ENCODE measurements around the gene SF1.

The SF1 gene

DNA sequence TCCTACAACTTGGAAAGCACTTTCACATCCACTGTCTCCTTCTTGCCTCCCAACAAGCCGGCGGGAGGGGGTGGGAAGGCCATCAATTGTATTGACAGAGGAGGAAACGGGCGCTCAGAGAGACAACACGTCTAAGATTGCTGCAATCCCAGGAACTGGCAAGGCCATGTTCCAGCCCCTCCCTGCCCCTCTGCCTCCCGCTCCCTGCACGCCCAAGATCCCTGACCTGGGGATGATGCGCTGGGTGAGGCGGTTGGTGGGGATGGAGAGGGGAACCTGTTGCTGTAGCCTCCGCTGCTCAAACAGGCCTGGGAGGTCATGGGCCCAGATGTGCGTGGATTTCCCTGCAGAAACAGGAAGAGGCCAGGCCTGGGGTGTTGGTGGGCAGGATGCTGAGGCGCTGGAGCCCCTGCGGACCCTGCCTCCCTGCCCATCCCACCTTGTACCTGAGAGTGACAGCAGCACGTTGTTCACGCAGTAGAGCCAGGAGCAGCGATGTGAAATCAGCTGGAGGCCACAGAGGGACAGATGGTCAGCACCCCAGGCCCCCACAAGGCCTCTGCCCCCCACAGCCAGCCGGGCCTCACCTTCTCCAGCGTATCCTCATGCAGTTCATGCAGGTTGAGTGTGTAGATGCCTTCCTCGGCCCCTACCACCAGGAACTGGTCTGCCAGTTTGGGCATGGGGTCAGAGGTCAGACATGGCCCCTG, 17.9 kb upstream of the SF1 start:
- Histone ChIP-seq H3K9me3 (no peaks in the 10 kb centered on the region), H3K4me3 (no peak overlapping the region), H3K27me3 (ENCODE audit: low read depth) (no peaks in the 10 kb centered on the region), H3K36me3 (replicated peaks) (no peaks in the 10 kb centered on the region; the same call in 1 of the 2 replicates), H3K4me1 (no peaks in the 10 kb centered on the region)
- DNase-seq (ENCODE audit: low spot score in 2 of 2) = no peak
- in situ Hi-C loops (cut with MboI; ENCODE audit: low sequenced_read_pairs) = no loop called here

GRCh38 chr11:64794526-64794925, 16.2 kb upstream of the SF1 start:
- H3K9me3 ChIP-seq = no peaks in the 10 kb centered on the region
- no peaks in the 10 kb centered on the region for H3K27me3 ChIP-seq (ENCODE audit: low read depth)
- in situ Hi-C loops (cut with MboI; ENCODE audit: low sequenced_read_pairs) = no loop called here
- no peak overlapping the region for H3K4me3 ChIP-seq
- H3K36me3 ChIP-seq (replicated peaks) = no peaks in the 10 kb centered on the region; the same call in 1 of the 2 replicates
- DNase-seq (ENCODE audit: low spot score in 2 of 2) = no peak
- no peaks in the 10 kb centered on the region for H3K4me1 ChIP-seq

GRCh38 chr11:64793271-64794160, 15.2 kb upstream of the SF1 start:
- Histone ChIP-seq H3K4me3 (no peak overlapping the region), H3K36me3 (replicated peaks) (no peaks in the 10 kb centered on the region; the same call in 1 of the 2 replicates), H3K9me3 (no peaks in the 10 kb centered on the region), H3K27me3 (ENCODE audit: low read depth) (no peaks in the 10 kb centered on the region), H3K4me1 (no peaks in the 10 kb centered on the region)
- DNase-seq (ENCODE audit: low spot score in 2 of 2) = no peak
- in situ Hi-C loops (cut with MboI; ENCODE audit: low sequenced_read_pairs) = no loop called here

- Histone ChIP-seq H3K4me1 (no peaks in the 10 kb centered on the region), H3K36me3 (replicated peaks) (no peaks in the 10 kb centered on the region; the same call in 1 of the 2 replicates)
- in situ Hi-C loops (cut with MboI; ENCODE audit: low sequenced_read_pairs) = no loop called here
These were observed 14.1 kb upstream of the SF1 start for GRCh38 chr11:64792482-64792881.

DNA sequence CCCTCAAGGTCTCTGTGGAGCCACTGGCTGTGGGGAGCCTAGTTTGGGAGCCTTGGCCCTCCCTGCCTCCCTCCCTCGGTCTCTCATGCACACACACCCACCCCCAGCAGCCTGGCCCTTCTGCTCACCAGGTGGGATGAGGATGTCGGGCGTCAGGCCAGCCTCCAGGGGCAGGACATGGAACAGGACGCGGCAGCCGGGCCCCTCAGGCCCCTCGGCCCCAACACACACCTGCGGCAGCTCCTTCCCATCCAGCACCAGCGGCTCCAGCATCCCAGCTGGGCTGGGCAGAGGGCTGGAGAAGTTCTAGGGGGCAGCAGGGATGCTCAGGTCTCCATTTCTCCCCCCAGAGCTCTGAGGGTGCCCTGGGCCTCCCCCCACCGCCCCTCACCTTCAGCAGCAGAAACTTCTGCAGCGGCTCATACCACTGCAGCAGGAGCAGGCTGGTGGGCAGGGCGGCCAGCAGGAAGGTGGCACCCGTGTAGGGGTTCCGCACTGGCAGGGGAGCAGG, 13.5 kb upstream of the SF1 start:
- in situ Hi-C loops (cut with MboI; ENCODE audit: low sequenced_read_pairs) = no loop called here
- DNase-seq (ENCODE audit: low spot score in 2 of 2) = no peak

More at GRCh38 chr11:64792482-64792881, 14.1 kb upstream of the SF1 start:
- Histone ChIP-seq H3K9me3 (no peaks in the 10 kb centered on the region), H3K4me3 (no peak overlapping the region), H3K27me3 (ENCODE audit: low read depth) (no peaks in the 10 kb centered on the region)
- no peak for DNase-seq (ENCODE audit: low spot score in 2 of 2)

DNA sequence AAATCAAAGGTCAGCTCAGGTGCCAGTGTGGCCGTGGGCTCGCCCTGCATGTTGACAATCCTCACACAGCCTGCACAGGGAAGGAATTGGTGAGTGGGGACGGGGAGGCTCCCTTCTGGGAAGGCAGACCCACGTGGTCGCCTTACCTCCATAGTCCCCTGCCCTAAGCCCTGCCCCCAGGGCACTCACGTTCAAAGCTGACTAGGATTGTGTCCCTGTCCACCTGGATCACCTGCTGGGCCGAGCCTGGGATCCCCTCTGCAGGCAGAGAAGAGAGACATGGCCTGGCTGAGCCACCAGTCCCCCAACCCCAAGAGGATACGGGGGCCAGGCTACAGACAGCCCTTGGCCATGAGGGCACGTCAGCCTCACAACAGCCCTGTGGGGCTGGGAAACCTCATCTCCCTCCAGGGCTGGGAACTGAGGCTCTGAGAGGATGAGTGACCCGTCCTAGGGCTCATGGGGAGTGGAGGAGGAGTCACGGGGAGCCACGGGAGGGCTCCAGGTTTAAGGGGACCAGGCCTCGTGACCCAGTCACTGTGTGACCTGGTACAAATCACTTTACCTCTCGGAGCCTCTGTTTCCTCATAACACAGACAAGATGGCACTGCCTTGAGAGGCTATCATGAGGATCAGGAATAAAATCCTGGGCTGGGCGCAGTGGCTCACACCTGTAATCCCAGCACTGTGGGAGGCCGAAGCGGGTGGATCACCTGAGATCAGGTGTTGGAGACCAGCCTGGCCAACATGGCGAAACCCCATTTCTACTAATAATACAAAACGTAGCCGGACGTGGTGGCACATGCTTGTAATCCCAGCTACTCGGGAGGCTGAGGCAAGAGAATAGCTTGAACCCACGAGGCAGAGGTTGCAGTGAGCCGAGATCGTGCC, 12.1 kb upstream of the SF1 start:
- Histone ChIP-seq H3K36me3 (replicated peaks) (no peaks in the 10 kb centered on the region; the same call in 1 of the 2 replicates), H3K9me3 (no peaks in the 10 kb centered on the region), H3K4me1 (no peaks in the 10 kb centered on the region), H3K4me3 (no peak overlapping the region), H3K27me3 (ENCODE audit: low read depth) (no peaks in the 10 kb centered on the region)
- in situ Hi-C loops (cut with MboI; ENCODE audit: low sequenced_read_pairs) = no loop called here
- DNase-seq (ENCODE audit: low spot score in 2 of 2) = no peak

More for the DNA sequence above, 13.5 kb upstream of the SF1 start:
- Histone ChIP-seq H3K9me3 (no peaks in the 10 kb centered on the region), H3K4me1 (no peaks in the 10 kb centered on the region), H3K27me3 (ENCODE audit: low read depth) (no peaks in the 10 kb centered on the region), H3K4me3 (no peak overlapping the region), H3K36me3 (replicated peaks) (no peaks in the 10 kb centered on the region; the same call in 1 of the 2 replicates)

- in situ Hi-C loops (cut with MboI; ENCODE audit: low sequenced_read_pairs) = no loop called here
- Histone ChIP-seq H3K9me3 (no peaks in the 10 kb centered on the region), H3K4me3 (no peak overlapping the region)
These were observed 11.2 kb upstream of the SF1 start for GRCh38 chr11:64789331-64790204.

DNA sequence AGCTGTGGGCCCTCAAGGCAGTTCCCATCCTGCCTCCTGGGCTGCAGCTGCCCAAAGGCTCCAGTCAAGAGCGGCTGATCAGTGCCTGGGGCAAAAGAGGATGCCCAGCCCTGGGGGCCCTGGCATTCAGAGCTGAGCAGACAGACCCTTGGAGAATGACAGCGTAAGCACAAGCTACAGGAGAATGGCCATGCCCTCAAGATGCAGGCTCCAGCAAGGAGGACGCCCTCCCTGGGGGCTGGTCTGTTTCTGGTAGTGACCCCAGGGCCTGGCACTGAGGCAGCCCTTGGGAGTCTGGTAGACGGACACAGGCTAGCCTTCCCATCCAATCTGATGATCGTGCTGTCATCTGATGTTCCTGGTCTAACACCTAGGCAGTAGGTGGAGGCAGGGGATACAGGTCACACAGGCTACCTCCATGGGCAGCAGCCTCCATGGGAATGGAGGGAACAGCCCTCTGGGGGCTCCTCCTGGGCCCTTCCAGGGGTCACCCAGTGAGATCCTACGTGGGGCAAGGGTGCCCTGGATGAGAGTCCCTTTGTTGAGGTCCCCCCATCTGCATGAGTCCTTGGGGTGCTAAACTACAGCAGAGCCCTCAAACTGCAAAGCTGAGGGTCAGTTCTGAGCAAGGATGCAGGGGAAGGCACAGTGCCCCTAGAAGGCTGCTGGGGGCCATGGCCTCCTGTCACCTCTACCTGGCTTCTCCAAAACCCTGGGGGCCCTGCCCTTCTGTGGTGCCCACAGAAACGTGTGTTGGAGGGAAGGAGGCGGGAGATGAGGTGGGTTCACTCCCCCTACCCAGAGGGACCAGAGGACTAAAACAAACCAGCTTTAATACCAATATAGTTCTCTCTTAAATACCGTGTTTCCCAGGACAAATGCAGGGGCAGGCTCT, 10.2 kb upstream of the SF1 start:
- Histone ChIP-seq H3K4me1 (no peaks in the 10 kb centered on the region), H3K36me3 (replicated peaks) (no peaks in the 10 kb centered on the region), H3K4me3 (no peak overlapping the region), H3K27me3 (ENCODE audit: low read depth) (no peaks in the 10 kb centered on the region), H3K9me3 (no peaks in the 10 kb centered on the region)
- DNase-seq (ENCODE audit: low spot score in 2 of 2) = no peak
- in situ Hi-C loops (cut with MboI; ENCODE audit: low sequenced_read_pairs) = no loop called here

More at GRCh38 chr11:64789331-64790204, 11.2 kb upstream of the SF1 start:
- Histone ChIP-seq H3K36me3 (replicated peaks) (no peaks in the 10 kb centered on the region), H3K4me1 (no peaks in the 10 kb centered on the region), H3K27me3 (ENCODE audit: low read depth) (no peaks in the 10 kb centered on the region)
- no peak for DNase-seq (ENCODE audit: low spot score in 2 of 2)

DNA sequence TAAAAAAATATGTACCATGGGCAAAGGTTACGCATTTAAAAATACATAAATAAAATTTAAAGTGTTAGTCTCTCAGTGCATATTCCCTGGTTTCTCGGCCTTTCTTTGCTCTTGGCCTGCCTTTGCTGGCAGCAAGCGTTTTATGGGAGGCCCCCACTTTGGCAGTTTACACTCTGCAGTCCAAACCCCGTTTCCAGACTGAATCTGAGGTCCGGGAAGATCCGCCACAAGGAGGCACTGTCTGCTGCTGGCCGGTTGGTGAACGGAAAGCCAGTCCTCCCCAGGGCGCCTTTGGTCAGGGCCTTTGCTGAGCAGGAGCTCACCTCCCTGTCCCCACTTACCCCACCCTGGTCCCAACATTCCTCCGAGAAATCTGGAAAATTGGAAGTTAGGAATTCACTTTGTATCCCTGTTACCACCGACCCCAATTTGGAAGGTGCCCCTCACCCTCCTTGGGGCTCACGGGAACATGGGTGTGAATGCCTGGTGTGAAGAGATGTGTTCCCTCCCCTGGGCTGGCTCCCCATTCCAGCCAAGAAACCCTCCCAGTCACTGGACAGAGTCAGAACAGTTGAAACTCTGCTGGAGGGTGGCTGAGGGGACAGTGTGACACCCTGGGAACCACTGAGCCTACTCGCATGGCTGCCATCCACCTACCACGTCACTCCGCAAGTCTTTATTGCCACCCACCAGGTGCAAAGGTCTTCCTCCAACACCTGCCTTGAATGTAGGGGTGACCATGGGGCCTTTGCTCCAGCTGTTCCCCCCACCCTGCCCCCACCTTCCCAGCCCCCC, 9.4 kb upstream of the SF1 start:
- in situ Hi-C loops (cut with MboI; ENCODE audit: low sequenced_read_pairs) = no loop called here
- no peak overlapping the region for H3K4me3 ChIP-seq
- no peaks in the 10 kb centered on the region for H3K36me3 ChIP-seq (replicated peaks)
- H3K27me3 ChIP-seq (ENCODE audit: low read depth) = no peaks in the 10 kb centered on the region
- no peaks in the 10 kb centered on the region for H3K9me3 ChIP-seq
- H3K4me1 ChIP-seq = no peaks in the 10 kb centered on the region
- peak in 1 of 2 experiments; percentile 70 for DNase-seq (ENCODE audit: low spot score in 2 of 2)

GRCh38 chr11:64786308-64786707, 8.0 kb upstream of the SF1 start:
- in situ Hi-C loops (cut with MboI; ENCODE audit: low sequenced_read_pairs) = no loop called here
- H3K9me3 ChIP-seq = no peaks in the 10 kb centered on the region
- DNase-seq (ENCODE audit: low spot score in 2 of 2) = no peak

DNA sequence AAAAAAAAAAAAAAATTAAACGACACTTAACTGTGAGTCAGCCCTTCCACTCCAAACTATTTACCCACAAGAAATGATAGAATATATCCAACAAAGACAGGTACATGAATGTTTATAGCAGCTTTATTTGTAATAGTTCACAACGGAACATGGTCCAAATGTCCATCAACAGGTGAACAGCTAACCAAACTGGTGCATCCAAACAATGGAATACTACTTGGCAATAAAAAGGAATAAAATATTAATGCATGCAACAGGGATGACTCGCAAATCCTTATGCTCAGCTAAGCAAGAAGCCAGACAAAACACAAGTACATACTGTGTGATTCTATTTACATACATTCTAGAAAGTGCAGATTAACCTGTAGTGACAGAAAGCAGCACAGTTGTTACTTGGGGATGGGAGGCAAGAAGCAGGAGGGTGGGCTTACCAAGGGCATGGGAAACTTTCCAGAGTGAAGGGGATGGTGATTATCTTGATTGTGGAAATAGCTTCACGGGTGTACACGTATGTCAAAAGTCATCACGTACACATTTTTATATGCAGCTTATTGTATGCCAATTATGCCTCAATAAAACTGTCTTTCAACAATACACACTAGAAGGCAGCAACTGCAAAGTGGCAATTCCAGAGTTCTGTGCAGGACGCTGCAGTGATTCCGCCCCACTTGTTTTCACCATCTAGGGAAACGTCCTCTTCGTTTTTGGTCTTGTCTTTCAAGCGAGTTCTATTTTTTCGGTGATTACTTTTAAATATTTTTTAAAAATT, 6.7 kb upstream of the SF1 start:
- no peak overlapping the region for H3K4me3 ChIP-seq
- no peak for DNase-seq (ENCODE audit: low spot score in 2 of 2)
- in situ Hi-C loops (cut with MboI; ENCODE audit: low sequenced_read_pairs) = no loop called here
- H3K36me3 ChIP-seq (replicated peaks) = no peaks in the 10 kb centered on the region; the same call in none of the 2 replicates
- no peaks in the 10 kb centered on the region for H3K27me3 ChIP-seq (ENCODE audit: low read depth)
- peaks cover 6% of the 10 kb centered on the region for H3K4me1 ChIP-seq
- no peaks in the 10 kb centered on the region for H3K9me3 ChIP-seq

More at GRCh38 chr11:64786308-64786707, 8.0 kb upstream of the SF1 start:
- Histone ChIP-seq H3K36me3 (replicated peaks) (no peaks in the 10 kb centered on the region; the same call in 1 of the 2 replicates), H3K27me3 (ENCODE audit: low read depth) (no peaks in the 10 kb centered on the region), H3K4me1 (peaks cover 6% of the 10 kb centered on the region), H3K4me3 (no peak overlapping the region)

Data from HAP-1 (cell line).